H1 (cell line): Measurements from ENCODE around the gene CLDN8. TPM values are rescaled to one million over a fixed set of nuclear protein-coding genes. Genes with fewer than 3 reads are reported as not detected.

Experiments
- CTCF ChIA-PET: fragments of 300-600 bp; sonication (Branson Sonifier 250); formaldehyde crosslinking; loops from one replicate; lab custom pipeline; 2021; ENCODE audit not compliant: partially characterized antibody; lab: Charles Lee
- POLR2A ChIA-PET: fragments of 300-600 bp; sonication (Branson Sonifier 250); formaldehyde crosslinking; loops from one replicate; lab custom pipeline; 2021; ENCODE audit warnings: inconsistent platforms; ENCODE audit not compliant: partially characterized antibody; lab: Charles Lee
- DNase-seq, 2 experiments: peaks; one replicate each; pipeline versions ENCODE4 v3.0.0 to v3.0.0-alpha.2; 2010 to 2022; ENCODE audit warnings: low spot score in 2 of 2, low read depth in 1 of 2, mixed read lengths in 1 of 2
- FAIRE-seq: peaks from 2 replicates; lab custom pipeline; 2011; peaks lifted over from hg19 to GRCh38; lab: Jason Lieb, UNC
- H2AFZ ChIP-seq: 2 replicates; pipeline ENCODE4 v1.8.1; 2012; ENCODE audit warnings: low read length, inconsistent platforms
- H2AK5ac ChIP-seq: 2 replicates; pipeline ENCODE4 v1.6.1; 2013; ENCODE audit warnings: low read depth, low read length
- H2BK120ac ChIP-seq: replicated peaks from 2 replicates; pipeline ENCODE3; 2013; ENCODE audit warnings: low read depth, low read length, inconsistent platforms
- H2BK12ac ChIP-seq: 2 replicates; pipeline ENCODE4 v1.6.1; 2013; ENCODE audit warnings: low read depth, low read length
- H2BK15ac ChIP-seq: 2 replicates; pipeline ENCODE4 v1.6.1; 2013; ENCODE audit warnings: low read length
- H2BK20ac ChIP-seq: 2 replicates; pipeline ENCODE4 v1.6.1; 2013; ENCODE audit warnings: low read length
- H2BK5ac ChIP-seq: 2 replicates; pipeline ENCODE4 v1.6.1; 2013; ENCODE audit warnings: low read depth, low read length
- H3K14ac ChIP-seq: 2 replicates; pipeline ENCODE4 v1.6.1; 2013; ENCODE audit warnings: inconsistent platforms; ENCODE audit not compliant: insufficient read length
- H3K18ac ChIP-seq: 2 replicates; pipeline ENCODE4 v1.6.1; 2013; ENCODE audit warnings: low read length; ENCODE audit errors: extremely low read depth
- H3K23ac ChIP-seq: 2 replicates; pipeline ENCODE4 v1.6.1; 2013; ENCODE audit warnings: inconsistent platforms; ENCODE audit not compliant: insufficient read length
- H3K23me2 ChIP-seq: 2 replicates; pipeline ENCODE4 v1.6.1; 2013; ENCODE audit warnings: low read depth, low read length
- H3K27ac ChIP-seq: 2 replicates; pipeline ENCODE4 v1.6.1; 2011; ENCODE audit warnings: low read depth, low read length, inconsistent platforms
- H3K27me3 ChIP-seq, 4 experiments: replicated peaks in 1 of 4; 1 replicate in 1 of 4; 2 replicates in 3 of 4; pipeline versions ENCODE4 v1.6.1 to v1.8.1; 2011 to 2013; ENCODE audit warnings: low read length in 3 of 4, mild to moderate bottlenecking in 3 of 4, inconsistent platforms in 2 of 4, mixed read lengths in 2 of 4, moderate library complexity in 1 of 4; ENCODE audit not compliant: control insufficient read depth in 3 of 4, insufficient read depth in 3 of 4; ENCODE audit errors: extremely low read depth in 1 of 4
- H3K36me3 ChIP-seq, 4 experiments: 2 replicates each; pipeline versions ENCODE4 v1.6.1 to v1.8.1; 2011 to 2013; ENCODE audit warnings: mild to moderate bottlenecking in 4 of 4, low read length in 3 of 4, moderate library complexity in 2 of 4, control low read depth in 1 of 4, inconsistent platforms in 1 of 4; ENCODE audit not compliant: insufficient read depth in 4 of 4, control insufficient read depth in 2 of 4
- H3K4ac ChIP-seq: replicated peaks from 2 replicates; pipeline ENCODE3; 2013; ENCODE audit warnings: low read length, low read depth, mixed read lengths, inconsistent platforms; ENCODE audit not compliant: insufficient read length
- H3K4me1 ChIP-seq, 4 experiments: replicated peaks in 1 of 4; 1 replicate in 1 of 4; 2 replicates in 3 of 4; pipeline versions ENCODE4 v1.6.1 to v1.8.1; 2011 to 2013; ENCODE audit warnings: low read length in 3 of 4, inconsistent platforms in 2 of 4, mixed read lengths in 1 of 4; ENCODE audit not compliant: insufficient read depth in 4 of 4, control insufficient read depth in 3 of 4
- H3K4me2 ChIP-seq, 2 experiments: 2 replicates each; pipeline versions ENCODE4 v1.6.1 to v1.8.1; 2011 to 2013; ENCODE audit warnings: low read depth in 2 of 2, low read length in 2 of 2, control low read depth in 1 of 2, inconsistent platforms in 1 of 2, mild to moderate bottlenecking in 1 of 2; ENCODE audit not compliant: insufficient read depth in 1 of 2
- H3K4me3 ChIP-seq, 4 experiments: fragments of 200-600, 300-600 bp in 1 of 4; sonication (generic), shearing (Covaris generic), sonication (Bioruptor Twin) in 1 of 4; 2 replicates each; pipeline versions ENCODE4 v1.5.1 to v1.8.1; 2011 to 2016; ENCODE audit warnings: low read length in 4 of 4, low read depth in 3 of 4, control low read depth in 2 of 4, inconsistent platforms in 2 of 4, mild to moderate bottlenecking in 2 of 4, mixed read lengths in 1 of 4, moderate library complexity in 1 of 4; ENCODE audit not compliant: insufficient read depth in 2 of 4; ENCODE audit errors: extremely low read depth in 1 of 4
- H3K56ac ChIP-seq: replicated peaks from 2 replicates; pipeline ENCODE3; 2013; ENCODE audit warnings: low read depth, mild to moderate bottlenecking, mixed read lengths, low read length, inconsistent platforms; ENCODE audit not compliant: insufficient read length
- H3K79me1 ChIP-seq: 2 replicates; pipeline ENCODE4 v1.6.1; 2013; ENCODE audit warnings: low read depth, low read length, control low read depth
- H3K79me2 ChIP-seq, 2 experiments: 2 replicates each; pipeline versions ENCODE4 v1.6.1 to v1.8.1; 2012 to 2013; ENCODE audit warnings: low read length in 2 of 2, mild to moderate bottlenecking in 2 of 2, inconsistent platforms in 1 of 2; ENCODE audit not compliant: insufficient read depth in 2 of 2, control insufficient read depth in 1 of 2
- H3K9ac ChIP-seq, 4 experiments: replicated peaks in 1 of 4; 1 replicate in 1 of 4; 2 replicates in 3 of 4; pipeline versions ENCODE4 v1.6.1 to v1.8.1; 2011 to 2013; ENCODE audit warnings: low read depth in 3 of 4, low read length in 3 of 4, control low read depth in 2 of 4, mild to moderate bottlenecking in 2 of 4, moderate library complexity in 2 of 4, inconsistent platforms in 1 of 4; ENCODE audit errors: extremely low read depth in 1 of 4
- H3K9me3 ChIP-seq, 2 experiments: 2 replicates each; pipeline versions ENCODE4 v1.6.1 to v1.8.1; 2012 to 2013; ENCODE audit warnings: mild to moderate bottlenecking in 2 of 2, moderate library complexity in 2 of 2, control low read depth in 1 of 2, inconsistent platforms in 1 of 2, low read depth in 1 of 2, low read length in 1 of 2, mixed read lengths in 1 of 2; ENCODE audit not compliant: insufficient read depth in 2 of 2
- H4K20me1 ChIP-seq, 2 experiments: replicated peaks in 1 of 2; 2 replicates each; pipeline versions ENCODE3 to v1.8.1; 2011 to 2013; ENCODE audit warnings: inconsistent platforms in 2 of 2, low read length in 2 of 2, mild to moderate bottlenecking in 1 of 2; ENCODE audit not compliant: insufficient read depth in 2 of 2, control insufficient read depth in 1 of 2
- H4K5ac ChIP-seq: 2 replicates; pipeline ENCODE4 v1.6.1; 2013; ENCODE audit warnings: low read length, low read depth, mixed read lengths, inconsistent platforms; ENCODE audit not compliant: insufficient read length
- H4K8ac ChIP-seq: 2 replicates; pipeline ENCODE4 v1.8.0; 2013; ENCODE audit warnings: mild to moderate bottlenecking, moderate library complexity, low read length, inconsistent platforms; ENCODE audit not compliant: insufficient read depth; ENCODE audit errors: extremely low read depth
- H4K91ac ChIP-seq: replicated peaks from 2 replicates; pipeline ENCODE3; 2013; ENCODE audit warnings: low read length, mixed read lengths, inconsistent platforms; ENCODE audit not compliant: insufficient read length
- RAD21 ChIP-seq, 2 experiments: IDR thresholded peaks in 1 of 2; conservative IDR thresholded peaks in 1 of 2; 2 replicates each; pipeline ENCODE4 v1.6.1; 2011; ENCODE audit warnings: low read depth in 2 of 2, low read length in 2 of 2, improper control_type of control experiment in 1 of 2, inconsistent platforms in 1 of 2, mild to moderate bottlenecking in 1 of 2, moderate library complexity in 1 of 2
- SP2 ChIP-seq: IDR thresholded peaks from 2 replicates; pipeline ENCODE4 v1.6.1; 2012; ENCODE audit warnings: mild to moderate bottlenecking, low read length, inconsistent platforms
- WGBS, 2 experiments: shearing (Covaris generic) in 1 of 2; methylation state at CpG; one replicate each; pipeline versions ENCODE4 v1.1.6 to v1.1.7; 2013 to 2015; ENCODE audit warnings: low lambda C conversion rate in 2 of 2, mixed read lengths in 2 of 2, inconsistent platforms in 1 of 2, low coverage in 1 of 2, missing lambda C conversion rate in 1 of 2; ENCODE audit not compliant: insufficient replicate concordance in 2 of 2, insufficient coverage in 1 of 2, insufficient read length in 1 of 2; ENCODE audit errors: extremely low coverage in 1 of 2, missing lambda C conversion rate in 1 of 2; 5-methylcytosine and 5-hydroxymethylcytosine counted together
- polyA plus RNA-seq, 7 experiments: library from polyadenylated mRNA; depleted of rRNA in 3 of 7; stranded (reverse) in 5 of 7; unstranded in 2 of 7; fragments of >200 nt in 5 of 7; fragments of 200-250 nt in 2 of 7; gene quantifications; 1 replicate in 5 of 7; 2 replicates in 1 of 7; 4 replicates in 1 of 7; pipeline versions ENCODE4 v1.2.1 to v1.2.3, GENCODE V29; 2011 to 2013; ENCODE audit warnings: missing spikeins in 2 of 7, mixed read lengths in 2 of 7
- total RNA-seq: library from RNA; stranded (reverse); fragmentation: NEBNext Ultra II Directional; extraction: Animal tissue kit (Norgen Biotek cat#: 25700); gene quantifications from 2 replicates; pipeline ENCODE4 v1.2.1, GENCODE V29; 2021
- TF ChIP-seq, protein P1 (sequence below), 3 experiments: IDR thresholded peaks; 1 replicate in 2 of 3; 2 replicates in 1 of 3; pipeline versions ENCODE4 v1.5.1 to v1.6.1; 2011; ENCODE audit warnings: low read length in 3 of 3, mild to moderate bottlenecking in 3 of 3, inconsistent platforms in 2 of 3, low read depth in 1 of 3, moderate library complexity in 1 of 3; ENCODE audit not compliant: insufficient read depth in 1 of 3; ENCODE audit errors: control extremely low read depth in 1 of 3

CLDN8 gene
- total and polyA plus RNA-seq, 2 of the 8 experiments (the other 6 are each of a cell fraction or from before 2014, with no cell fraction given), result not detected

GRCh38 chr21:30248844-30249243 is 32.9 kb upstream of the CLDN8 start:
- no peak overlapping the region for H3K56ac ChIP-seq
- WGBS, 2 experiments, result 89% methylated on average over 9 of the region's 9 CpGs; no CpG with 5 or more reads in 1 of the 2 experiments
- no peak overlapping the region for H2AFZ ChIP-seq
- H3K9ac ChIP-seq, result no peak overlapping the region
- H3K4me1 ChIP-seq, result no peaks in the 10 kb centered on the region
- H3K36me3 ChIP-seq, result no peaks in the 10 kb centered on the region
- no peak overlapping the region for H2BK5ac ChIP-seq
- H3K14ac ChIP-seq, result no peak overlapping the region
- CTCF ChIA-PET, result no interaction called here
- H2BK120ac ChIP-seq, result no peak overlapping the region
- FAIRE-seq, result no peak
- H4K8ac ChIP-seq, result no peak overlapping the region
- TF ChIP-seq SP2 (no peak), RAD21 (IDR thresholded peaks at IDR 0.05 in 1 of 2, conservative IDR thresholded peaks at IDR 0.05 in 1 of 2; ENCODE audit: low read depth in 2 of 2, low read length in 2 of 2) (peak; percentile 16 to 30; a peak in 1 of 4 replicates)
- TF ChIP-seq, protein P1, sequence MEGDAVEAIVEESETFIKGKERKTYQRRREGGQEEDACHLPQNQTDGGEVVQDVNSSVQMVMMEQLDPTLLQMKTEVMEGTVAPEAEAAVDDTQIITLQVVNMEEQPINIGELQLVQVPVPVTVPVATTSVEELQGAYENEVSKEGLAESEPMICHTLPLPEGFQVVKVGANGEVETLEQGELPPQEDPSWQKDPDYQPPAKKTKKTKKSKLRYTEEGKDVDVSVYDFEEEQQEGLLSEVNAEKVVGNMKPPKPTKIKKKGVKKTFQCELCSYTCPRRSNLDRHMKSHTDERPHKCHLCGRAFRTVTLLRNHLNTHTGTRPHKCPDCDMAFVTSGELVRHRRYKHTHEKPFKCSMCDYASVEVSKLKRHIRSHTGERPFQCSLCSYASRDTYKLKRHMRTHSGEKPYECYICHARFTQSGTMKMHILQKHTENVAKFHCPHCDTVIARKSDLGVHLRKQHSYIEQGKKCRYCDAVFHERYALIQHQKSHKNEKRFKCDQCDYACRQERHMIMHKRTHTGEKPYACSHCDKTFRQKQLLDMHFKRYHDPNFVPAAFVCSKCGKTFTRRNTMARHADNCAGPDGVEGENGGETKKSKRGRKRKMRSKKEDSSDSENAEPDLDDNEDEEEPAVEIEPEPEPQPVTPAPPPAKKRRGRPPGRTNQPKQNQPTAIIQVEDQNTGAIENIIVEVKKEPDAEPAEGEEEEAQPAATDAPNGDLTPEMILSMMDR (IDR thresholded peaks at IDR 0.05; ENCODE audit: control extremely low read depth in 1 of 3, insufficient read depth in 1 of 3, low read depth in 1 of 3, low read length in 3 of 3), result peak in 2 of 3 experiments; percentile 23 to 42; a peak in 2 of 4 replicates
- TF ChIP-seq, all 59 proteins: peak for 2
- no peak overlapping the region for H2BK12ac ChIP-seq
- no peak overlapping the region for H4K5ac ChIP-seq
- no peak overlapping the region for H3K4me2 ChIP-seq
- H4K20me1 ChIP-seq, result no peaks in the 10 kb centered on the region
- no peaks in the 10 kb centered on the region for H3K23me2 ChIP-seq
- no peak overlapping the region for H3K27ac ChIP-seq
- no peak overlapping the region for H3K23ac ChIP-seq
- DNase-seq, result no peak
- no peak overlapping the region for H3K18ac ChIP-seq
- H4K91ac ChIP-seq, result no peak overlapping the region
- no peak overlapping the region for H2BK20ac ChIP-seq
- H3K27me3 ChIP-seq, result no peaks in the 10 kb centered on the region
- no peak overlapping the region for H2BK15ac ChIP-seq
- POLR2A ChIA-PET, result no interaction called here
- H3K9me3 ChIP-seq, result no peaks in the 10 kb centered on the region
- no peaks in the 10 kb centered on the region for H3K79me1 ChIP-seq
- H3K79me2 ChIP-seq, result no peaks in the 10 kb centered on the region
- H3K4me3 ChIP-seq, result no peak overlapping the region
- H2AK5ac ChIP-seq, result no peak overlapping the region
- H3K4ac ChIP-seq, result no peak overlapping the region
